ENCODE data around the gene UQCRHL. TPM values are rescaled to one million over a fixed set of nuclear protein-coding genes. Genes with fewer than 3 reads are reported as not detected.

UQCRHL gene
- total and polyA plus RNA-seq, 10 of the 15 experiments (the other 5 are each of a cell fraction or from before 2014, with no cell fraction given): 1.4 to 17.3 (median 5.7) TPM

DNA sequence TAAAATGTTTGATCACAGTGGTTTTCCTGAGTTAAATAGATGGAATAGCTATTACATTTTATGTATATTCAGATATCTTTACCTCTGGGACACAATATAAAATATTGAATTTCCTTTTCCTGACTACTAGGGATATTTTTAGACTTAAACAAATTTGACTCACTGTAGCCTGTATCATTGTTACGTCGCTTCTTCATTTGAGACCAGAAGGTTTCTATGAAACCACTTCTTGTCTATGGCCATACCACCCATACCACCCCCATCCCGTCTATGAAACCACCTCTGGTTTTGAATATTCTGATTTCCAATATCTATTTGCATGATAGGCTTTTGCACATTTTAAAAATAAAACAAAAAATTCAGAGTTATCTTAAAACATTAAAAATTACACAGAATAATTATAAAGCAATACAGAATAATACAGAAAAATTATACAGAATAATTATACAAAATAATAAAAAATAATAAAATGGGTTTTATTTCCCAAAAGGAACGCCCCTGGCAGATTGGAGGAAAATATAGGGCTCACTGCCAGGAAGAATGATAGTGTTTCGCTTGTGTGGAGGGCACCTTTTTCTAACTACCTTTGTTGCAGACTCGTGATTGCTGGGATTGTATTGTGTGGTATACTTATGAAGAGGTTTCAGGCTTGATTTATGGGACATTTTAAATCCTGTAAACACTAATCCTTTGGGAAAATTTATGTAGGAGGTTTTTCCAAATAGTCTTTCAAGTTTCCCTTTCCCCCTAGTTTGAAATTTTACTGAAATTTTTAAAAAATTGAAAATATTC, 44.8 kb upstream of the UQCRHL start (continued):
- TF ChIP-seq, protein P1, sequence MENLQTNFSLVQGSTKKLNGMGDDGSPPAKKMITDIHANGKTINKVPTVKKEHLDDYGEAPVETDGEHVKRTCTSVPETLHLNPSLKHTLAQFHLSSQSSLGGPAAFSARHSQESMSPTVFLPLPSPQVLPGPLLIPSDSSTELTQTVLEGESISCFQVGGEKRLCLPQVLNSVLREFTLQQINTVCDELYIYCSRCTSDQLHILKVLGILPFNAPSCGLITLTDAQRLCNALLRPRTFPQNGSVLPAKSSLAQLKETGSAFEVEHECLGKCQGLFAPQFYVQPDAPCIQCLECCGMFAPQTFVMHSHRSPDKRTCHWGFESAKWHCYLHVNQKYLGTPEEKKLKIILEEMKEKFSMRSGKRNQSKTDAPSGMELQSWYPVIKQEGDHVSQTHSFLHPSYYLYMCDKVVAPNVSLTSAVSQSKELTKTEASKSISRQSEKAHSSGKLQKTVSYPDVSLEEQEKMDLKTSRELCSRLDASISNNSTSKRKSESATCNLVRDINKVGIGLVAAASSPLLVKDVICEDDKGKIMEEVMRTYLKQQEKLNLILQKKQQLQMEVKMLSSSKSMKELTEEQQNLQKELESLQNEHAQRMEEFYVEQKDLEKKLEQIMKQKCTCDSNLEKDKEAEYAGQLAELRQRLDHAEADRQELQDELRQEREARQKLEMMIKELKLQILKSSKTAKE (IDR thresholded peaks at IDR 0.05; ENCODE audit: low read depth, poor library complexity, severe bottlenecking): peak; percentile 81
- TF ChIP-seq, protein P2, sequence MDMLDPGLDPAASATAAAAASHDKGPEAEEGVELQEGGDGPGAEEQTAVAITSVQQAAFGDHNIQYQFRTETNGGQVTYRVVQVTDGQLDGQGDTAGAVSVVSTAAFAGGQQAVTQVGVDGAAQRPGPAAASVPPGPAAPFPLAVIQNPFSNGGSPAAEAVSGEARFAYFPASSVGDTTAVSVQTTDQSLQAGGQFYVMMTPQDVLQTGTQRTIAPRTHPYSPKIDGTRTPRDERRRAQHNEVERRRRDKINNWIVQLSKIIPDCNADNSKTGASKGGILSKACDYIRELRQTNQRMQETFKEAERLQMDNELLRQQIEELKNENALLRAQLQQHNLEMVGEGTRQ (IDR thresholded peaks at IDR 0.05; ENCODE audit: borderline replicate concordance, low read depth, low read length): no peak
- no peak for TF ChIP-seq GABPA (IDR thresholded peaks at IDR 0.05; ENCODE audit: low read depth)
- TF ChIP-seq, protein P3, sequence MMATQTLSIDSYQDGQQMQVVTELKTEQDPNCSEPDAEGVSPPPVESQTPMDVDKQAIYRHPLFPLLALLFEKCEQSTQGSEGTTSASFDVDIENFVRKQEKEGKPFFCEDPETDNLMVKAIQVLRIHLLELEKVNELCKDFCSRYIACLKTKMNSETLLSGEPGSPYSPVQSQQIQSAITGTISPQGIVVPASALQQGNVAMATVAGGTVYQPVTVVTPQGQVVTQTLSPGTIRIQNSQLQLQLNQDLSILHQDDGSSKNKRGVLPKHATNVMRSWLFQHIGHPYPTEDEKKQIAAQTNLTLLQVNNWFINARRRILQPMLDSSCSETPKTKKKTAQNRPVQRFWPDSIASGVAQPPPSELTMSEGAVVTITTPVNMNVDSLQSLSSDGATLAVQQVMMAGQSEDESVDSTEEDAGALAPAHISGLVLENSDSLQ (IDR thresholded peaks at IDR 0.05): no peak
- TF ChIP-seq, protein P4, sequence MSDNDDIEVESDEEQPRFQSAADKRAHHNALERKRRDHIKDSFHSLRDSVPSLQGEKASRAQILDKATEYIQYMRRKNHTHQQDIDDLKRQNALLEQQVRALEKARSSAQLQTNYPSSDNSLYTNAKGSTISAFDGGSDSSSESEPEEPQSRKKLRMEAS (IDR thresholded peaks at IDR 0.05; ENCODE audit: low read depth, low read length): no peak
- TF ChIP-seq CEBPB (IDR thresholded peaks at IDR 0.05; ENCODE audit: borderline replicate concordance in 1 of 2, low read depth in 2 of 2, low read length in 2 of 2): no peak
- TF ChIP-seq NFYA (IDR thresholded peaks at IDR 0.05; ENCODE audit: borderline replicate concordance, low read depth, low read length): no peak
- no peak for TF ChIP-seq GATAD2B (conservative IDR thresholded peaks at IDR 0.05; ENCODE audit: low read depth)
- no peak for TF ChIP-seq BACH1 (IDR thresholded peaks at IDR 0.05; ENCODE audit: borderline replicate concordance)
- peak; percentile 41 to 63; a peak in 2 of 4 replicates for TF ChIP-seq IKZF2 (IDR thresholded peaks at IDR 0.05)
- peak; percentile 81 for TF ChIP-seq ATF7 (IDR thresholded peaks at IDR 0.05; ENCODE audit: low read depth)
